SJCRH30 (cell line): ENCODE results near the gene PRDM10. TPM values are rescaled to one million over a fixed set of nuclear protein-coding genes. Genes with fewer than 3 reads are reported as not detected.
"Not testable (repeated sequence)": the region's sequence is repeated elsewhere in the genome, so short reads cannot be mapped to it uniquely, and the experiment has no call there.

ENCODE experiments used
- DNase-seq, 2 experiments: peaks; one replicate each; pipeline ENCODE4 v3.0.0-alpha.2; 2015 to 2020
- H3K27ac ChIP-seq: fragments of 250-450 bp; sonication (Bioruptor Pico); 2 replicates; pipeline ENCODE4 v1.5.1; 2020; ENCODE audit warnings: mild to moderate bottlenecking, moderate library complexity
- H3K27me3 ChIP-seq: fragments of 250-450 bp; sonication (Bioruptor Pico); 2 replicates; pipeline ENCODE4 v1.5.1; 2020; ENCODE audit warnings: mild to moderate bottlenecking, moderate library complexity
- H3K36me3 ChIP-seq: fragments of 250-450 bp; sonication (Bioruptor Pico); 2 replicates; pipeline ENCODE4 v1.5.1; 2020; ENCODE audit warnings: mild to moderate bottlenecking, moderate library complexity
- H3K4me1 ChIP-seq: fragments of 250-450 bp; sonication (Bioruptor Pico); 2 replicates; pipeline ENCODE4 v1.5.1; 2020; ENCODE audit warnings: mild to moderate bottlenecking, moderate library complexity
- H3K4me3 ChIP-seq: fragments of 250-450 bp; sonication (Bioruptor Pico); 2 replicates; pipeline ENCODE4 v1.5.1; 2020; ENCODE audit warnings: mild to moderate bottlenecking, moderate library complexity
- H3K9me3 ChIP-seq: fragments of 250-450 bp; sonication (Bioruptor Pico); replicated peaks from 2 replicates; pipeline ENCODE4 v1.5.1; 2020; ENCODE audit warnings: mild to moderate bottlenecking, moderate library complexity
- total RNA-seq: library from RNA; depleted of rRNA; stranded (reverse); fragments of >200 nt; shearing (Covaris generic); gene quantifications from 2 replicates; pipeline ENCODE4 v1.2.3, GENCODE V29; 2014

Gene PRDM10
- total RNA-seq, 1 experiment from 2014 or later = 6.7 TPM

GRCh38 chr11:129885381-129885780 is 117.3 kb downstream of the PRDM10 start:
- H3K9me3 ChIP-seq = no peaks in the 10 kb centered on the region
- peaks cover 40% of the 10 kb centered on the region for H3K36me3 ChIP-seq
- H3K4me3 ChIP-seq = no peak overlapping the region
- no peak overlapping the region for H3K27ac ChIP-seq
- DNase-seq = no peak
- no peaks in the 10 kb centered on the region for H3K4me1 ChIP-seq
- H3K27me3 ChIP-seq = no peaks in the 10 kb centered on the region

GRCh38 chr11:129884581-129884980 is 118.1 kb downstream of the PRDM10 start:
- Histone ChIP-seq H3K27me3 (no peaks in the 10 kb centered on the region), H3K36me3 (peaks cover 40% of the 10 kb centered on the region), H3K27ac (no peak overlapping the region), H3K4me3 (no peak overlapping the region), H3K9me3 (no peaks in the 10 kb centered on the region), H3K4me1 (no peaks in the 10 kb centered on the region)
- DNase-seq = no peak

GRCh38 chr11:129881570-129882170 is 121.0 kb downstream of the PRDM10 start:
- no peak overlapping the region for H3K4me3 ChIP-seq
- peaks cover 34% of the 10 kb centered on the region for H3K36me3 ChIP-seq
- no peaks in the 10 kb centered on the region for H3K27me3 ChIP-seq
- no peaks in the 10 kb centered on the region for H3K9me3 ChIP-seq
- no peak overlapping the region for H3K27ac ChIP-seq
- no peaks in the 10 kb centered on the region for H3K4me1 ChIP-seq
- peak; percentile 9 to 40 for DNase-seq

- Histone ChIP-seq H3K4me1 (no peaks in the 10 kb centered on the region), H3K27me3 (no peaks in the 10 kb centered on the region), H3K4me3 (no peak overlapping the region), H3K36me3 (peaks cover 27% of the 10 kb centered on the region), H3K27ac (no peak overlapping the region), H3K9me3 (no peaks in the 10 kb centered on the region)
- DNase-seq = no peak
Measured at GRCh38 chr11:129880311-129880710, 122.3 kb downstream of the PRDM10 start.

GRCh38 chr11:129871914-129872313 is 130.7 kb downstream of the PRDM10 start:
- Histone ChIP-seq H3K4me3 (no peak overlapping the region), H3K27ac (no peak overlapping the region), H3K36me3 (peaks cover 30% of the 10 kb centered on the region), H3K9me3 (no peaks in the 10 kb centered on the region), H3K27me3 (no peaks in the 10 kb centered on the region), H3K4me1 (no peaks in the 10 kb centered on the region)
- DNase-seq = no peak

- H3K9me3 ChIP-seq, H3K27me3 ChIP-seq, H3K27ac ChIP-seq, DNase-seq, H3K4me1 ChIP-seq, H3K4me3 ChIP-seq: not testable (repeated sequence)
- peaks cover 36% of the 10 kb centered on the region for H3K36me3 ChIP-seq
Measured at GRCh38 chr11:129868626-129869025, 134.0 kb downstream of the PRDM10 start.

GRCh38 chr11:129866311-129866710 is 136.3 kb downstream of the PRDM10 start:
- Histone ChIP-seq H3K27me3 (no peaks in the 10 kb centered on the region), H3K36me3 (peaks cover 36% of the 10 kb centered on the region)

GRCh38 chr11:129865701-129866100 is 136.9 kb downstream of the PRDM10 start:
- Histone ChIP-seq H3K27me3 (no peaks in the 10 kb centered on the region), H3K36me3 (peaks cover 31% of the 10 kb centered on the region)

More at GRCh38 chr11:129866311-129866710, 136.3 kb downstream of the PRDM10 start:
- no peaks in the 10 kb centered on the region for H3K9me3 ChIP-seq
- no peak overlapping the region for H3K4me3 ChIP-seq
- no peak for DNase-seq
- H3K4me1 ChIP-seq = peaks cover 5% of the 10 kb centered on the region; the same call in 1 of the 2 replicates
- no peak overlapping the region for H3K27ac ChIP-seq

GRCh38 chr11:129864811-129865210 is 137.8 kb downstream of the PRDM10 start:
- peaks cover 31% of the 10 kb centered on the region for H3K36me3 ChIP-seq
- no peaks in the 10 kb centered on the region for H3K9me3 ChIP-seq
- no peaks in the 10 kb centered on the region for H3K27me3 ChIP-seq
- no peak overlapping the region for H3K27ac ChIP-seq
- no peak for DNase-seq
- H3K4me1 ChIP-seq = peaks cover 5% of the 10 kb centered on the region; the same call in 1 of the 2 replicates
- no peak overlapping the region for H3K4me3 ChIP-seq

More at GRCh38 chr11:129865701-129866100, 136.9 kb downstream of the PRDM10 start:
- Histone ChIP-seq H3K27ac (no peak overlapping the region), H3K4me1 (peaks cover 5% of the 10 kb centered on the region; the same call in 1 of the 2 replicates), H3K4me3 (no peak overlapping the region), H3K9me3 (no peaks in the 10 kb centered on the region)
- no peak for DNase-seq

GRCh38 chr11:129861702-129862522 is 140.7 kb downstream of the PRDM10 start:
- H3K27ac ChIP-seq = peak overlapping the region; percentile 39; the same call in 1 of the 2 replicates
- peaks cover 20% of the 10 kb centered on the region for H3K36me3 ChIP-seq
- H3K9me3 ChIP-seq = no peaks in the 10 kb centered on the region

GRCh38 chr11:129856036-129856435 is 146.6 kb downstream of the PRDM10 start:
- peaks cover 5% of the 10 kb centered on the region; the same call in 1 of the 2 replicates for H3K4me1 ChIP-seq
- no peaks in the 10 kb centered on the region for H3K9me3 ChIP-seq
- no peaks in the 10 kb centered on the region for H3K36me3 ChIP-seq
- H3K27ac ChIP-seq = no peak overlapping the region
- H3K27me3 ChIP-seq = no peaks in the 10 kb centered on the region
- H3K4me3 ChIP-seq = no peak overlapping the region
- DNase-seq = no peak

More at GRCh38 chr11:129861702-129862522, 140.7 kb downstream of the PRDM10 start:
- Histone ChIP-seq H3K4me1 (peaks cover 5% of the 10 kb centered on the region; the same call in 1 of the 2 replicates), H3K27me3 (no peaks in the 10 kb centered on the region), H3K4me3 (no peak overlapping the region)
- peak; percentile 26 to 45 for DNase-seq

GRCh38 chr11:129855086-129855485 is 147.5 kb downstream of the PRDM10 start:
- no peaks in the 10 kb centered on the region for H3K36me3 ChIP-seq
- peaks cover 5% of the 10 kb centered on the region; the same call in 1 of the 2 replicates for H3K4me1 ChIP-seq
- DNase-seq = no peak
- no peaks in the 10 kb centered on the region for H3K27me3 ChIP-seq
- no peaks in the 10 kb centered on the region for H3K9me3 ChIP-seq
- H3K27ac ChIP-seq = no peak overlapping the region
- H3K4me3 ChIP-seq = no peak overlapping the region

- no peaks in the 10 kb centered on the region for H3K36me3 ChIP-seq
- peaks cover 5% of the 10 kb centered on the region; the same call in 1 of the 2 replicates for H3K4me1 ChIP-seq
Measured at GRCh38 chr11:129854232-129854805, 148.3 kb downstream of the PRDM10 start.

GRCh38 chr11:129853518-129854231 is 149.0 kb downstream of the PRDM10 start:
- peaks cover 5% of the 10 kb centered on the region; the same call in 1 of the 2 replicates for H3K4me1 ChIP-seq

More at GRCh38 chr11:129854232-129854805, 148.3 kb downstream of the PRDM10 start:
- DNase-seq = no peak
- Histone ChIP-seq H3K27ac (no peak overlapping the region), H3K9me3 (no peaks in the 10 kb centered on the region), H3K4me3 (no peak overlapping the region), H3K27me3 (no peaks in the 10 kb centered on the region)

More at GRCh38 chr11:129853518-129854231, 149.0 kb downstream of the PRDM10 start:
- Histone ChIP-seq H3K9me3 (no peaks in the 10 kb centered on the region), H3K4me3 (no peak overlapping the region), H3K27me3 (no peaks in the 10 kb centered on the region), H3K27ac (no peak overlapping the region), H3K36me3 (no peaks in the 10 kb centered on the region)
- DNase-seq = peak; percentile 17 to 27
